Measurements from ENCODE around the gene TRAK1. TPM values are rescaled to one million over a fixed set of nuclear protein-coding genes. Genes with fewer than 3 reads are reported as not detected.
A peak's percentile ranks its signal among the peaks of the same experiment; 100 is the strongest.
"Not testable (repeated sequence)": the region's sequence is repeated elsewhere in the genome, so short reads cannot be mapped to it uniquely, and the experiment has no call there.

Gene TRAK1
- total RNA-seq, 1 donor from 2014 or later: 169 TPM

GRCh38 chr3:42098171-42098570 lies 7.0 kb downstream of the TRAK1 start:
- no peak for DNase-seq

GRCh38 chr3:42099020-42099765 lies 8.0 kb downstream of the TRAK1 start:
- DNase-seq: no peak

GRCh38 chr3:42101048-42101447 lies 9.9 kb downstream of the TRAK1 start:
- no peak for DNase-seq

- DNase-seq: no peak
Observed at GRCh38 chr3:42101481-42101880, 10.3 kb downstream of the TRAK1 start.

- no peak for DNase-seq
Observed at GRCh38 chr3:42102571-42102970, 11.4 kb downstream of the TRAK1 start.

GRCh38 chr3:42103921-42104665 lies 12.9 kb downstream of the TRAK1 start:
- DNase-seq: not testable (repeated sequence)

- DNase-seq: not testable (repeated sequence)
Observed at GRCh38 chr3:42105994-42106393, 14.8 kb downstream of the TRAK1 start.

- no peak for DNase-seq
Observed at GRCh38 chr3:42106646-42107045, 15.5 kb downstream of the TRAK1 start.

- DNase-seq: no peak
Observed at GRCh38 chr3:42110631-42111030, 19.5 kb downstream of the TRAK1 start.

- DNase-seq: no peak
Observed at GRCh38 chr3:42114130-42114725, 23.1 kb downstream of the TRAK1 start.

GRCh38 chr3:42115215-42115614 lies 24.1 kb downstream of the TRAK1 start:
- no peak for DNase-seq

GRCh38 chr3:42115946-42116345 lies 24.8 kb downstream of the TRAK1 start:
- no peak for DNase-seq

GRCh38 chr3:42116466-42116865 lies 25.3 kb downstream of the TRAK1 start:
- no peak for DNase-seq

- peak; percentile 55 for DNase-seq
Observed at GRCh38 chr3:42117175-42118008, 26.2 kb downstream of the TRAK1 start.

GRCh38 chr3:42118762-42119361 lies 27.7 kb downstream of the TRAK1 start:
- DNase-seq: peak; percentile 44

GRCh38 chr3:42119561-42120355 lies 28.6 kb downstream of the TRAK1 start:
- no peak for DNase-seq

GRCh38 chr3:42120866-42121265 lies 29.7 kb downstream of the TRAK1 start:
- DNase-seq: no peak

- no peak for DNase-seq
Observed at GRCh38 chr3:42122261-42123011, 31.3 kb downstream of the TRAK1 start.

GRCh38 chr3:42123012-42123581 lies 31.9 kb downstream of the TRAK1 start:
- DNase-seq: no peak
